Hippocampal formation (tissue), 2 donors: Measurements from ENCODE around the gene DBT.
"Not testable (repeated sequence)": the region's sequence is repeated elsewhere in the genome, so short reads cannot be mapped to it uniquely, and the experiment has no call there.

ENCODE experiments used
- DNase-seq, 2 donors: peaks; one replicate each; lab custom pipeline; 2025; lab: John Stamatoyannopoulos, UW

DBT gene

GRCh38 chr1:100250807-100251206 is 1.2 kb upstream of the DBT start:
- DNase-seq, result no peak

- no peak for DNase-seq
Measured at GRCh38 chr1:100250264-100250663, 630 bp upstream of the DBT start.

- no peak for DNase-seq
Measured at GRCh38 chr1:100249155-100249536, 488 bp downstream of the DBT start.

GRCh38 chr1:100246738-100247137 is 2.9 kb downstream of the DBT start:
- DNase-seq, result no peak

- DNase-seq, result no peak
Measured at GRCh38 chr1:100240631-100241030, 9.0 kb downstream of the DBT start.

GRCh38 chr1:100239961-100240360 is 9.7 kb downstream of the DBT start:
- DNase-seq, result no peak

GRCh38 chr1:100237091-100237490 is 12.5 kb downstream of the DBT start:
- no peak for DNase-seq

GRCh38 chr1:100234432-100234831 is 15.2 kb downstream of the DBT start:
- no peak for DNase-seq

- not testable (repeated sequence) for DNase-seq
Measured at GRCh38 chr1:100233566-100233965, 16.1 kb downstream of the DBT start.

- no peak for DNase-seq
Measured at GRCh38 chr1:100232156-100232555, 17.5 kb downstream of the DBT start.

GRCh38 chr1:100231721-100232120 is 17.9 kb downstream of the DBT start:
- no peak for DNase-seq

GRCh38 chr1:100230765-100231164 is 18.9 kb downstream of the DBT start:
- no peak for DNase-seq

GRCh38 chr1:100229681-100230443 is 19.8 kb downstream of the DBT start:
- DNase-seq, result no peak

GRCh38 chr1:100222428-100222827 is 27.2 kb downstream of the DBT start:
- no peak for DNase-seq

GRCh38 chr1:100219883-100220282 is 29.8 kb downstream of the DBT start:
- no peak for DNase-seq

- DNase-seq, result no peak
Measured at GRCh38 chr1:100219457-100219856, 30.2 kb downstream of the DBT start.

- no peak for DNase-seq
Measured at GRCh38 chr1:100217834-100218233, 31.8 kb downstream of the DBT start.

- DNase-seq, result no peak
Measured at GRCh38 chr1:100215101-100215500, 34.5 kb downstream of the DBT start.

- no peak for DNase-seq
Measured at GRCh38 chr1:100213141-100213540, 36.5 kb downstream of the DBT start.

GRCh38 chr1:100206301-100206700 is 43.3 kb downstream of the DBT start:
- no peak for DNase-seq

- DNase-seq, result not testable (repeated sequence)
Measured at GRCh38 chr1:100205593-100205992, 44.0 kb downstream of the DBT start.

GRCh38 chr1:100205103-100205502 is 44.5 kb downstream of the DBT start:
- DNase-seq, result not testable (repeated sequence)

GRCh38 chr1:100202703-100203102 is 46.9 kb downstream of the DBT start:
- DNase-seq, result not testable (repeated sequence)

GRCh38 chr1:100200060-100200459 is 49.6 kb downstream of the DBT start:
- DNase-seq, result not testable (repeated sequence)
